Immature natural killer cell (primary cell): ENCODE data around the gene YIPF1. TPM values are rescaled to one million over a fixed set of nuclear protein-coding genes. Genes with fewer than 3 reads are reported as not detected.
A peak's percentile ranks its signal among the peaks of the same experiment; 100 is the strongest.
"Not testable (repeated sequence)": the region's sequence is repeated elsewhere in the genome, so short reads cannot be mapped to it uniquely, and the experiment has no call there.

Source experiments
- DNase-seq, 3 donors: peaks; one replicate each; pipeline ENCODE4 v3.0.0; 2022; ENCODE audit warnings: mixed read lengths in 1 of 3
- H3K27ac Mint-ChIP-seq, 6 donors: one replicate each; pipeline ENCODE4 v1.8.0; 2020; ENCODE audit warnings: mixed read lengths in 6 of 6, mild to moderate bottlenecking in 5 of 6, inconsistent platforms in 4 of 6, moderate library complexity in 3 of 6
- H3K27me3 Mint-ChIP-seq, 3 donors: one replicate each; pipeline ENCODE4 v1.8.0; 2020 to 2021; ENCODE audit warnings: low read depth in 3 of 3, mild to moderate bottlenecking in 3 of 3, mixed read lengths in 3 of 3, moderate library complexity in 3 of 3, inconsistent platforms in 1 of 3
- H3K36me3 Mint-ChIP-seq, 3 donors: one replicate each; pipeline ENCODE4 v1.8.0; 2020; ENCODE audit warnings: mixed read lengths in 3 of 3, inconsistent platforms in 2 of 3, mild to moderate bottlenecking in 2 of 3
- H3K4me1 Mint-ChIP-seq, 2 donors: one replicate each; pipeline ENCODE4 v1.8.0; 2020; ENCODE audit warnings: inconsistent platforms in 2 of 2, mild to moderate bottlenecking in 2 of 2, mixed read lengths in 2 of 2, moderate library complexity in 1 of 2
- H3K4me3 Mint-ChIP-seq, 5 donors: one replicate each; pipeline ENCODE4 v1.8.0; 2020; ENCODE audit warnings: mild to moderate bottlenecking in 5 of 5, mixed read lengths in 5 of 5, inconsistent platforms in 3 of 5, moderate library complexity in 3 of 5
- H3K9me3 Mint-ChIP-seq, 6 donors: one replicate each; pipeline ENCODE4 v1.8.0; 2020; ENCODE audit warnings: mild to moderate bottlenecking in 6 of 6, mixed read lengths in 6 of 6, inconsistent platforms in 4 of 6, moderate library complexity in 3 of 6
- polyA plus RNA-seq, 3 donors: library from polyadenylated mRNA; unstranded; fragments of 300-500 nt; fragmentation: Illumina TruSeq; gene quantifications; one replicate each; pipeline ENCODE4 v1.2.3, GENCODE V29; 2021

Gene YIPF1
- polyA plus RNA-seq, 3 donors from 2014 or later = 28.7 to 35.7 (median 29.4) TPM

DNA sequence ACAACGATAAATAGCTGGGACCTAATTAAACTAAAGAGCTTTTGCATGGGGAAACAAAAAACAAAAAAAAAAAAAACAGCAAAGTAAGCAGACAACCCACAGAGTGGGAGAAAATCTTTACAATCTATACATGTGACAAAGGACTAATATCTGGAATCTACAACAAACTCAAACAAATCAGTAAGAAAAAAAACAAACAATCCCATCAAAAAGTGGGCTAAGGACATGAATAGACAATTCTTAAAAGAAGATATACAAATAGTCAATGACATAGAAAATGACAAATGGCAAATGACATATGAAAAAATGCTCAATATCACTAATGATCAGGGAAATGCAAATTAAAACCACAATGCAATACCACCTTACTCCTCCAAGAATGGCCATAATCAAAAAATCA is 73.0 kb downstream of the YIPF1 start:
- H3K9me3 Mint-ChIP-seq, H3K27me3 Mint-ChIP-seq, H3K4me3 Mint-ChIP-seq, H3K27ac Mint-ChIP-seq, DNase-seq, H3K4me1 Mint-ChIP-seq: not testable (repeated sequence)
- peaks cover 25 to 55% (median 55%) of the 10 kb centered on the region in 3 donors for H3K36me3 Mint-ChIP-seq

DNA sequence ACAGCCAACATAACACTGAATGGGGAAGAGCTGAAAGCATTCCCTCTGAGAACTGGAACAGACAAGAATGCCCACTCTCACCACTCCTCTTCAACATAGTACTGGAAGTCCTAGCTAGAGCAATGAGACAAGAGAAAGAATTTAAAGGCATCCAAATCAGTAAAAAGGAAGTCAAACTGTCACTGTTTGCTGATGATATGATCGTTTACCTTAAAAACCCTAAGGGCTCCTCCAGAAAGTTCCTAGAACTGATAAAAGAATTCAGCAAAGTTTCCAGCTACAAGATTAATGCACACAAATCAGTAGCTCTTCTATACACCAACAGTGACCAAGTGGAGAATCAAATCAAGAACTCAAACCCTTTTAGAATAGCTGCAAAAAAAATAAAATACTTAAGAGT is 74.1 kb downstream of the YIPF1 start:
- not testable (repeated sequence) for H3K4me3 Mint-ChIP-seq, DNase-seq, H3K27ac Mint-ChIP-seq, H3K4me1 Mint-ChIP-seq, H3K9me3 Mint-ChIP-seq, H3K27me3 Mint-ChIP-seq
- peaks cover 29 to 55% (median 54%) of the 10 kb centered on the region in 3 donors for H3K36me3 Mint-ChIP-seq

DNA sequence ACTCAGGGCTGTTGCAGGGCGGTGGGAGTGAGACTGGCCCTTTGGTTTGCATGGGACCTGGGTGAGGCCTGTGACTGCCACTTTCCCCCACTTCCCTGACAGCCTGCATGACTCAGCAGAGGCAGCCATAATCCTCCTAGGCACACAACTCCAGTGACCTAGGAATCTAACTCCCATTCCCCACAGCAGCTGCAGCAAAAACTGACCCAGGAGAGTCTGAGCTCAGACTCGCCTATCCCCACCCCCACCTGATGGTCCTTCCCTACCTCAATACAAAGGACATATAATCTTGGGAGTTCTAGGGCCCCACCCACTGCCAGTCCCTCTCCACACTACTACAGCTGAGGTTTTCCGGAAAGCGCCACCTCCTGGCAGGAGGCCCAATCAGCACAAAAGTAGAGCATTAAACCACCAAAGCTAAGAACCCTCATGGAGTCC is 78.2 kb downstream of the YIPF1 start:
- no peak for DNase-seq
- no peaks in the 10 kb centered on the region for H3K4me1 Mint-ChIP-seq
- peaks cover 0 to 2% (median 0%) of the 10 kb centered on the region in 3 donors for H3K27me3 Mint-ChIP-seq
- peak overlapping the region in 1 of 6 donors; percentile 9 for H3K27ac Mint-ChIP-seq
- no peaks in the 10 kb centered on the region for H3K9me3 Mint-ChIP-seq
- H3K4me3 Mint-ChIP-seq = no peak overlapping the region
- peaks cover 32 to 53% (median 42%) of the 10 kb centered on the region in 3 donors for H3K36me3 Mint-ChIP-seq

DNA sequence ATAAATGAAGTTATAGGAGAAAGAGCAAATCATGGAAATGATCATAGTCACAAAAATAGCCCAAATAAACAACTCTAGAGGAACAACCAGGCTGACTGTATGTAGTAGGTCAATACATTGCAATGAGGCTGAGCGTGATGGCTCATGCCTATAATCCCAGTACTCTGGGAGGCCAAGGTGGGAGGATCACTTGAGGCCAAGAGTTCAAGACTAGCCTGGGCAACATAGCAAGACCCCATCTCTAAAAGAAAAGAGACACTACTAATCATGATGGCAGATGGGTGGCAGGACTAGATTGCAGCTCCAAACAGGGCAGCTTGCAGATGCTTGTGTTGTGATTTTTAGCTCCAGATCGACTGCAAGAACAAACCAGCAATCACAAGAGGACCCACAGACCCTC is 79.1 kb downstream of the YIPF1 start:
- no peak for DNase-seq
- Mint-ChIP-seq H3K36me3 (peaks cover 26 to 48% (median 39%) of the 10 kb centered on the region in 3 donors), H3K9me3 (no peaks in the 10 kb centered on the region), H3K27me3 (peaks cover 0 to 2% (median 0%) of the 10 kb centered on the region in 3 donors), H3K4me1 (no peaks in the 10 kb centered on the region), H3K4me3 (no peak overlapping the region), H3K27ac (no peak overlapping the region)

DNA sequence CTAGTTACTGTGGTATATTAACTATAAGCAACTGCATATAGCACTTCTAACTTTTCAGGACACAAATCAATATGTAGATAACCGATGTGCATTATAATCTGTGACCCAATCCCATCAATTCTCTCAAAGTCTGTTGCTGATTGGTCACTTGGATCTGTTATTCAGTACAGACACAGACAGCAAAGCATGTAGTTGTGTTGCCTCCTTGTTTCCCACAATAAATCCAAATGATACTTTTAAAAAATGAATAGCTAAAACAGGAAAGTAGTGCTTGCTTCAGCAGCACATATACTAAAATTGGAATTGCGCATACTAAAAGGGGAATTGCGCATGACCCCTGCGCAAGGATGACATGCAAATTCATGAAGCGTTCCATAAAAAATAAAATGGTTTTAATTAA is 79.6 kb downstream of the YIPF1 start:
- H3K4me1 Mint-ChIP-seq = no peaks in the 10 kb centered on the region
- H3K36me3 Mint-ChIP-seq = peaks cover 26 to 48% (median 34%) of the 10 kb centered on the region in 3 donors
- H3K27me3 Mint-ChIP-seq = peaks cover 0 to 4% (median 0%) of the 10 kb centered on the region in 3 donors
- no peak for DNase-seq
- no peak overlapping the region for H3K4me3 Mint-ChIP-seq
- no peaks in the 10 kb centered on the region for H3K9me3 Mint-ChIP-seq
- H3K27ac Mint-ChIP-seq = no peak overlapping the region

DNA sequence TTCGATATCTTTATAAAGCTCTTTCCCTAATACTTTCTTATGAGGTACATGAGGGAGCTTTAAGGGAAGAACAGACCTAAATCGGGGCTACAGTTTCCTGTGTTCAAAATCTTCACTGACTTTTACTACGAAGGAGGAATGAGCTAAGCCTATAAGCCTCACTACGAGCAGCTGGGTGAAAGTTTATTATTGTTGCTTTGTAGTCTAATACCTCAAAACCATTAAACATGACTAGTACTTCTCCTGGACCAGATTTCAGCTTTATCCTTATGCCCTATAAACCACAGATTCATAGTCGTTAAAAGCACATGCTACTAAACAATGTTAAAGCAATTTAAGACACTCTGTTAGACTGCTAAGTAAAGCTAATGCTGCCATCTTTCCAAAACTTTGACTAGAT is 81.7 kb downstream of the YIPF1 start:
- Mint-ChIP-seq H3K27me3 (peaks cover 0 to 4% (median 0%) of the 10 kb centered on the region in 3 donors), H3K9me3 (no peaks in the 10 kb centered on the region), H3K4me1 (no peaks in the 10 kb centered on the region), H3K36me3 (peaks cover 24 to 41% (median 25%) of the 10 kb centered on the region in 3 donors), H3K4me3 (no peak overlapping the region), H3K27ac (peak overlapping the region in 1 of 6 donors; percentile 5)
- DNase-seq = no peak

DNA sequence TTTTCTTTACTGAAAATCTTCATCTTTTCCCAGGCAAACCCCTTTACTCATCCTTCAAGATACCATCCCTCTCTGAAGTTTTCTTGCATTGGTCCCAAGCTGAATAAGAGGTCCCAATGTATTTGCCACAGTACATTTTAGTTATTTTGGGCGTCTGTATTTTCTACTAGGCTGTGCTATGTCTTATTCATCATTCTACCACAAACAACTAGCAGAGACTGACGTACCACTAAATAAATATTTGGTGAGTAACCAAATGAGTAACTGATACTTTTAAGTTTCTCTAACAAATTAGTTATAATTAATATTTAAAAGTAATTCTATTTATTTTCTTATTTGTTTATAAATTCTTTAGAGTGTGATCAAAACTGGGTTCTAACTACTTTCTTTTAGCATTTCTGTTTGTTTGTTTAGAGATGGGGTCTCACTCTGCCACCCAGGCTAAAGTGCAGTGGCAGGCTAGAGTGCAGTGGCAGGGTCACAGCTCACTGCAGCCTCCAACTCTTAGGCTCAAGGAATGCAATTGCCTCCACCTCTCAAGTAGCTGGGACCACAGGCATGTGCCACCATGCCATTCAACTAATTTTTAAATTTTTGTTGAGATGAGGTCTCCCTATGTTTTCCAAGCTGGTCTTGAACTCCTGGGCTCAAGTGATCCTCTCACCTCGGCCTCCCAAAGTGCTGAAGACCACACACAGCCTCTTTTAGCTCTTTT is 84.6 kb downstream of the YIPF1 start:
- peaks cover 23 to 33% (median 31%) of the 10 kb centered on the region in 3 donors for H3K36me3 Mint-ChIP-seq
- H3K27ac Mint-ChIP-seq = no peak overlapping the region
- peaks cover 0 to 2% (median 0%) of the 10 kb centered on the region in 3 donors for H3K27me3 Mint-ChIP-seq
- DNase-seq = no peak
- H3K4me1 Mint-ChIP-seq = no peaks in the 10 kb centered on the region
- no peaks in the 10 kb centered on the region for H3K9me3 Mint-ChIP-seq
- no peak overlapping the region for H3K4me3 Mint-ChIP-seq

DNA sequence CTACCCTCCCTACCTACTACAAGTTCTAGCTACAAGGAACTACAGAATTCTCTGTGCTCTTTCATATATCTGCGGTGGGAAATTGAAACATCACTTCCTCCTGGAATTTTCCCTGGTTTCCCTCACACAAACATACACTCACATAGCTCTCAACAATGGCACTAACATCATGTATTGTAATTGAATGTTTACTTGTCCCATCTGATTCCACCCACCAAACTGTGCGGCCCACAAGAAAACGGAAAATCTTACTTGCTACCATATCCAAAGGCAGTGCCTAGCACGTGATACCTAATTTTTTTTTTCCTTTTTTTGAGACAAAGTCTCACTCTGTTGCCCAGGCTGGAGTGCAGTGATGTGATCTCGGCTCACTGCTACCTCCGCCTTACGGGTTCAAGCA is 85.4 kb downstream of the YIPF1 start:
- peaks cover 0 to 2% (median 0%) of the 10 kb centered on the region in 3 donors for H3K27me3 Mint-ChIP-seq

More for the DNA sequence above, 85.4 kb downstream of the YIPF1 start:
- Mint-ChIP-seq H3K36me3 (peaks cover 26 to 37% (median 35%) of the 10 kb centered on the region in 3 donors), H3K4me3 (no peak overlapping the region), H3K27ac (no peak overlapping the region), H3K4me1 (no peaks in the 10 kb centered on the region), H3K9me3 (no peaks in the 10 kb centered on the region)
- no peak for DNase-seq

Other genes starting within 250 kb of the YIPF1 start
- not detected for gene GLIS1, start 150.6 kb downstream of the YIPF1 start, polyA plus RNA-seq
- 10 to 100 TPM in 1 of 3 donors, 1 to 10 TPM in 2; 4.0 to 13.6 (median 8.9) TPM for gene NDC1, start 51.5 kb downstream of the YIPF1 start, polyA plus RNA-seq
- gene DIO1, start 4.4 kb upstream of the YIPF1 start, polyA plus RNA-seq = under 1 TPM in 2 of 3 donors, not detected in 1; 0.11 to 0.13 TPM
- 10 to 100 TPM; 58.6 to 72.6 (median 66.7) TPM for gene IFT25, start 55.9 kb upstream of the YIPF1 start, polyA plus RNA-seq
- 10 to 100 TPM in 1 of 3 donors, 1 to 10 TPM in 2; 7.5 to 10.1 (median 9.8) TPM for gene LRRC42, start 56.6 kb upstream of the YIPF1 start, polyA plus RNA-seq
- not detected for gene LDLRAD1, start 128.4 kb upstream of the YIPF1 start, polyA plus RNA-seq
- gene TMEM59, start 163.4 kb upstream of the YIPF1 start, polyA plus RNA-seq = 100 to 1,000 TPM; 633 to 969 (median 938) TPM
- gene TCEANC2, start 163.8 kb upstream of the YIPF1 start, polyA plus RNA-seq = 1 to 10 TPM; 3.3 to 6.3 (median 3.9) TPM